HuH-7 (cell line): Measurements from ENCODE around the gene GADD45GIP1.

Experiments used
- DNase-seq: peaks from one replicate; pipeline ENCODE4 v3.0.0; 2011; ENCODE audit warnings: low spot score

GADD45GIP1 gene

GRCh38 chr19:12907166-12907565 is 49.9 kb downstream of the GADD45GIP1 start:
- DNase-seq: no peak
